H1 (cell line): ENCODE measurements around the gene STX11. TPM values are rescaled to one million over a fixed set of nuclear protein-coding genes. Genes with fewer than 3 reads are reported as not detected.

Experiments used
- CTCF ChIA-PET: fragments of 300-600 bp; sonication (Branson Sonifier 250); formaldehyde crosslinking; loops from one replicate; lab custom pipeline; 2021; ENCODE audit not compliant: partially characterized antibody; lab: Charles Lee
- POLR2A ChIA-PET: fragments of 300-600 bp; sonication (Branson Sonifier 250); formaldehyde crosslinking; loops from one replicate; lab custom pipeline; 2021; ENCODE audit warnings: inconsistent platforms; ENCODE audit not compliant: partially characterized antibody; lab: Charles Lee
- DNase-seq, 2 experiments: peaks; one replicate each; pipeline versions ENCODE4 v3.0.0 to v3.0.0-alpha.2; 2010 to 2022; ENCODE audit warnings: low spot score in 2 of 2, low read depth in 1 of 2, mixed read lengths in 1 of 2
- FAIRE-seq: peaks from 2 replicates; lab custom pipeline; 2011; peaks lifted over from hg19 to GRCh38; lab: Jason Lieb, UNC
- H2AFZ ChIP-seq: 2 replicates; pipeline ENCODE4 v1.8.1; 2012; ENCODE audit warnings: low read length, inconsistent platforms
- H2AK5ac ChIP-seq: 2 replicates; pipeline ENCODE4 v1.6.1; 2013; ENCODE audit warnings: low read depth, low read length
- H2BK120ac ChIP-seq: replicated peaks from 2 replicates; pipeline ENCODE3; 2013; ENCODE audit warnings: low read depth, low read length, inconsistent platforms
- H2BK12ac ChIP-seq: 2 replicates; pipeline ENCODE4 v1.6.1; 2013; ENCODE audit warnings: low read depth, low read length
- H2BK15ac ChIP-seq: 2 replicates; pipeline ENCODE4 v1.6.1; 2013; ENCODE audit warnings: low read length
- H2BK20ac ChIP-seq: 2 replicates; pipeline ENCODE4 v1.6.1; 2013; ENCODE audit warnings: low read length
- H2BK5ac ChIP-seq: 2 replicates; pipeline ENCODE4 v1.6.1; 2013; ENCODE audit warnings: low read depth, low read length
- H3K14ac ChIP-seq: 2 replicates; pipeline ENCODE4 v1.6.1; 2013; ENCODE audit warnings: inconsistent platforms; ENCODE audit not compliant: insufficient read length
- H3K18ac ChIP-seq: 2 replicates; pipeline ENCODE4 v1.6.1; 2013; ENCODE audit warnings: low read length; ENCODE audit errors: extremely low read depth
- H3K23ac ChIP-seq: 2 replicates; pipeline ENCODE4 v1.6.1; 2013; ENCODE audit warnings: inconsistent platforms; ENCODE audit not compliant: insufficient read length
- H3K23me2 ChIP-seq: 2 replicates; pipeline ENCODE4 v1.6.1; 2013; ENCODE audit warnings: low read depth, low read length
- H3K27ac ChIP-seq: 2 replicates; pipeline ENCODE4 v1.6.1; 2011; ENCODE audit warnings: low read depth, low read length, inconsistent platforms
- H3K27me3 ChIP-seq, 4 experiments: replicated peaks in 1 of 4; 1 replicate in 1 of 4; 2 replicates in 3 of 4; pipeline versions ENCODE4 v1.6.1 to v1.8.1; 2011 to 2013; ENCODE audit warnings: low read length in 3 of 4, mild to moderate bottlenecking in 3 of 4, inconsistent platforms in 2 of 4, mixed read lengths in 2 of 4, moderate library complexity in 1 of 4; ENCODE audit not compliant: control insufficient read depth in 3 of 4, insufficient read depth in 3 of 4; ENCODE audit errors: extremely low read depth in 1 of 4
- H3K36me3 ChIP-seq, 4 experiments: 2 replicates each; pipeline versions ENCODE4 v1.6.1 to v1.8.1; 2011 to 2013; ENCODE audit warnings: mild to moderate bottlenecking in 4 of 4, low read length in 3 of 4, moderate library complexity in 2 of 4, control low read depth in 1 of 4, inconsistent platforms in 1 of 4; ENCODE audit not compliant: insufficient read depth in 4 of 4, control insufficient read depth in 2 of 4
- H3K4ac ChIP-seq: replicated peaks from 2 replicates; pipeline ENCODE3; 2013; ENCODE audit warnings: low read length, low read depth, mixed read lengths, inconsistent platforms; ENCODE audit not compliant: insufficient read length
- H3K4me1 ChIP-seq, 4 experiments: replicated peaks in 1 of 4; 1 replicate in 1 of 4; 2 replicates in 3 of 4; pipeline versions ENCODE4 v1.6.1 to v1.8.1; 2011 to 2013; ENCODE audit warnings: low read length in 3 of 4, inconsistent platforms in 2 of 4, mixed read lengths in 1 of 4; ENCODE audit not compliant: insufficient read depth in 4 of 4, control insufficient read depth in 3 of 4
- H3K4me2 ChIP-seq, 2 experiments: 2 replicates each; pipeline versions ENCODE4 v1.6.1 to v1.8.1; 2011 to 2013; ENCODE audit warnings: low read depth in 2 of 2, low read length in 2 of 2, control low read depth in 1 of 2, inconsistent platforms in 1 of 2, mild to moderate bottlenecking in 1 of 2; ENCODE audit not compliant: insufficient read depth in 1 of 2
- H3K4me3 ChIP-seq, 4 experiments: fragments of 200-600, 300-600 bp in 1 of 4; sonication (generic), shearing (Covaris generic), sonication (Bioruptor Twin) in 1 of 4; 2 replicates each; pipeline versions ENCODE4 v1.5.1 to v1.8.1; 2011 to 2016; ENCODE audit warnings: low read length in 4 of 4, low read depth in 3 of 4, control low read depth in 2 of 4, inconsistent platforms in 2 of 4, mild to moderate bottlenecking in 2 of 4, mixed read lengths in 1 of 4, moderate library complexity in 1 of 4; ENCODE audit not compliant: insufficient read depth in 2 of 4; ENCODE audit errors: extremely low read depth in 1 of 4
- H3K56ac ChIP-seq: replicated peaks from 2 replicates; pipeline ENCODE3; 2013; ENCODE audit warnings: low read depth, mild to moderate bottlenecking, mixed read lengths, low read length, inconsistent platforms; ENCODE audit not compliant: insufficient read length
- H3K79me1 ChIP-seq: 2 replicates; pipeline ENCODE4 v1.6.1; 2013; ENCODE audit warnings: low read depth, low read length, control low read depth
- H3K79me2 ChIP-seq, 2 experiments: 2 replicates each; pipeline versions ENCODE4 v1.6.1 to v1.8.1; 2012 to 2013; ENCODE audit warnings: low read length in 2 of 2, mild to moderate bottlenecking in 2 of 2, inconsistent platforms in 1 of 2; ENCODE audit not compliant: insufficient read depth in 2 of 2, control insufficient read depth in 1 of 2
- H3K9ac ChIP-seq, 4 experiments: replicated peaks in 1 of 4; 1 replicate in 1 of 4; 2 replicates in 3 of 4; pipeline versions ENCODE4 v1.6.1 to v1.8.1; 2011 to 2013; ENCODE audit warnings: low read depth in 3 of 4, low read length in 3 of 4, control low read depth in 2 of 4, mild to moderate bottlenecking in 2 of 4, moderate library complexity in 2 of 4, inconsistent platforms in 1 of 4; ENCODE audit errors: extremely low read depth in 1 of 4
- H3K9me3 ChIP-seq, 2 experiments: 2 replicates each; pipeline versions ENCODE4 v1.6.1 to v1.8.1; 2012 to 2013; ENCODE audit warnings: mild to moderate bottlenecking in 2 of 2, moderate library complexity in 2 of 2, control low read depth in 1 of 2, inconsistent platforms in 1 of 2, low read depth in 1 of 2, low read length in 1 of 2, mixed read lengths in 1 of 2; ENCODE audit not compliant: insufficient read depth in 2 of 2
- H4K20me1 ChIP-seq, 2 experiments: replicated peaks in 1 of 2; 2 replicates each; pipeline versions ENCODE3 to v1.8.1; 2011 to 2013; ENCODE audit warnings: inconsistent platforms in 2 of 2, low read length in 2 of 2, mild to moderate bottlenecking in 1 of 2; ENCODE audit not compliant: insufficient read depth in 2 of 2, control insufficient read depth in 1 of 2
- H4K5ac ChIP-seq: 2 replicates; pipeline ENCODE4 v1.6.1; 2013; ENCODE audit warnings: low read length, low read depth, mixed read lengths, inconsistent platforms; ENCODE audit not compliant: insufficient read length
- H4K8ac ChIP-seq: 2 replicates; pipeline ENCODE4 v1.8.0; 2013; ENCODE audit warnings: mild to moderate bottlenecking, moderate library complexity, low read length, inconsistent platforms; ENCODE audit not compliant: insufficient read depth; ENCODE audit errors: extremely low read depth
- H4K91ac ChIP-seq: replicated peaks from 2 replicates; pipeline ENCODE3; 2013; ENCODE audit warnings: low read length, mixed read lengths, inconsistent platforms; ENCODE audit not compliant: insufficient read length
- CEBPB ChIP-seq: IDR thresholded peaks from 2 replicates; pipeline ENCODE4 v1.6.1; 2012; ENCODE audit warnings: low read depth, low read length
- PHF8 ChIP-seq: fragments of 200-600 bp; sonication (generic); conservative IDR thresholded peaks from 2 replicates; pipeline ENCODE4 v1.7.1; 2012; ENCODE audit warnings: low read depth, mild to moderate bottlenecking, inconsistent platforms, low read length, moderate library complexity
- POLR2A ChIP-seq, 2 experiments: IDR thresholded peaks; 1 replicate in 1 of 2; 2 replicates in 1 of 2; pipeline ENCODE4 v1.6.1; 2011; ENCODE audit warnings: low read depth in 2 of 2, low read length in 2 of 2, mild to moderate bottlenecking in 2 of 2; ENCODE audit errors: control extremely low read depth in 1 of 2
- SP2 ChIP-seq: IDR thresholded peaks from 2 replicates; pipeline ENCODE4 v1.6.1; 2012; ENCODE audit warnings: mild to moderate bottlenecking, low read length, inconsistent platforms
- TAF1 ChIP-seq: IDR thresholded peaks from 2 replicates; pipeline ENCODE4 v1.6.1; 2011; ENCODE audit warnings: mild to moderate bottlenecking, low read depth, low read length
- TEAD4 ChIP-seq: IDR thresholded peaks from 2 replicates; pipeline ENCODE4 v1.6.1; 2012; ENCODE audit warnings: low read depth, low read length, inconsistent platforms, mixed read lengths
- WGBS, 2 experiments: shearing (Covaris generic) in 1 of 2; methylation state at CpG; one replicate each; pipeline versions ENCODE4 v1.1.6 to v1.1.7; 2013 to 2015; ENCODE audit warnings: low lambda C conversion rate in 2 of 2, mixed read lengths in 2 of 2, inconsistent platforms in 1 of 2, low coverage in 1 of 2, missing lambda C conversion rate in 1 of 2; ENCODE audit not compliant: insufficient replicate concordance in 2 of 2, insufficient coverage in 1 of 2, insufficient read length in 1 of 2; ENCODE audit errors: extremely low coverage in 1 of 2, missing lambda C conversion rate in 1 of 2; 5-methylcytosine and 5-hydroxymethylcytosine counted together
- polyA plus RNA-seq, 7 experiments: library from polyadenylated mRNA; depleted of rRNA in 3 of 7; stranded (reverse) in 5 of 7; unstranded in 2 of 7; fragments of >200 nt in 5 of 7; fragments of 200-250 nt in 2 of 7; gene quantifications; 1 replicate in 5 of 7; 2 replicates in 1 of 7; 4 replicates in 1 of 7; pipeline versions ENCODE4 v1.2.1 to v1.2.3, GENCODE V29; 2011 to 2013; ENCODE audit warnings: missing spikeins in 2 of 7, mixed read lengths in 2 of 7
- total RNA-seq: library from RNA; stranded (reverse); fragmentation: NEBNext Ultra II Directional; extraction: Animal tissue kit (Norgen Biotek cat#: 25700); gene quantifications from 2 replicates; pipeline ENCODE4 v1.2.1, GENCODE V29; 2021

STX11 gene
- total and polyA plus RNA-seq, 2 of the 8 experiments (the other 6 are each of a cell fraction or from before 2014, with no cell fraction given), result 0.15 to 0.34 TPM

DNA sequence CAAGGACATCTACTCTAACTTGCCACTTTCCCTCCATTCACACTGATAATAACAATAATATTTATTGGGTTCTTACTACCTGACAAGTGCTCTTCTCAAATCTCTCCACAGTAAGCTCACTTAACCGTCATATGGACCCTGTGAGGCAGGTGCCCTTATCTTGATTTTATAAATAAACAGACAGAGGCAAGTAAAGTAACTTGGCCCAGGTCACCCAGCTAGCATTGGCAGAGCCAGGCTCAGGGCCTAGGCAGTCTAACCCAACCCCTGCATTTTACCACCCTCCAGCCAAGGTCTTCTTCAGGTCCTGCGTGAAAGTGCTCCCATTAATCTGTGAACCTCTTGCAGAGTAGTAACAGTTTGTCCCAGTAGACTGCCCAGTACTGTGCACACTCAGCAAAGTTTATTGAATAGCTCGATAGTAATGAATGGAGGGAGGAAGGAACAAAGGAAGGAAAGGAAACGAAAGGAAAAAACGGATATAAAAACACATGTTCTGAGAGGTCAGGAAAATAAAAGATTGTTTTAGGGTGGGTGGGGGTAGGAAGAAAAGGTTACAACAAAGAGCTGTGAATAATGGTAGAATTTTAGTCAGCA is 17.0 kb upstream of the STX11 start:
- POLR2A ChIA-PET, result no interaction called here

More for the DNA sequence above, 17.0 kb upstream of the STX11 start:
- TF ChIP-seq CEBPB, result no peak
- TF ChIP-seq SP2, result no peak
- TF ChIP-seq TAF1, result no peak
- TF ChIP-seq PHF8, result no peak
- no peak for TF ChIP-seq POLR2A (IDR thresholded peaks at IDR 0.05; ENCODE audit: control extremely low read depth in 1 of 2, low read depth in 2 of 2, low read length in 2 of 2)
- no peak for TF ChIP-seq TEAD4
- Histone ChIP-seq H3K27me3 (no peaks in the 10 kb centered on the region), H3K14ac (no peak overlapping the region), H3K4ac (no peak overlapping the region), H4K5ac (no peak overlapping the region), H3K23me2 (no peaks in the 10 kb centered on the region), H3K18ac (no peak overlapping the region), H2BK5ac (no peak overlapping the region), H2BK120ac (no peak overlapping the region), H4K20me1 (no peaks in the 10 kb centered on the region), H3K4me3 (no peak overlapping the region), H2AK5ac (no peak overlapping the region), H4K8ac (no peak overlapping the region), H3K27ac (no peak overlapping the region), H3K79me2 (no peaks in the 10 kb centered on the region), H2BK15ac (no peak overlapping the region), H2BK20ac (no peak overlapping the region), H3K56ac (no peak overlapping the region), H3K36me3 (no peaks in the 10 kb centered on the region), H3K4me2 (no peak overlapping the region), H3K23ac (no peak overlapping the region), H2AFZ (no peak overlapping the region), H4K91ac (no peak overlapping the region), H2BK12ac (no peak overlapping the region), H3K9me3 (no peaks in the 10 kb centered on the region), H3K4me1 (no peaks in the 10 kb centered on the region), H3K79me1 (no peaks in the 10 kb centered on the region; the same call in 1 of the 2 replicates), H3K9ac (no peak overlapping the region)
- DNase-seq, result no peak
- 87% methylated on average over 5 of the region's 5 CpGs; no CpG with 5 or more reads in 1 of the 2 experiments for WGBS, 2 experiments
- FAIRE-seq, result no peak
- CTCF ChIA-PET, result interaction anchor here (0.9 kb wide), 1 partner anchor 10 kb away, joined by 5 read pairs; no protein-coding TSS in a partner anchor
